Raji (cell line): Measurements from ENCODE around the gene CCDC167.

ENCODE experiments used
- POLR2A ChIP-seq: IDR thresholded peaks from 2 replicates; pipeline ENCODE4 v1.6.1; 2011; ENCODE audit warnings: low read depth, low read length, control low read depth; ENCODE audit not compliant: insufficient read depth

CCDC167 gene

GRCh38 chr6:37506479-37506878, 6.8 kb upstream of the CCDC167 start:
- TF ChIP-seq POLR2A: no peak

GRCh38 chr6:37504024-37504423, 4.3 kb upstream of the CCDC167 start:
- TF ChIP-seq POLR2A: no peak

- TF ChIP-seq POLR2A: peak; percentile 21; the same call in 1 of the 2 replicates
Measured at GRCh38 chr6:37503309-37503965, 3.7 kb upstream of the CCDC167 start.

GRCh38 chr6:37502703-37503291, 3.1 kb upstream of the CCDC167 start:
- TF ChIP-seq POLR2A: no peak

GRCh38 chr6:37501632-37502491, 2.2 kb upstream of the CCDC167 start:
- TF ChIP-seq POLR2A: no peak

- no peak for TF ChIP-seq POLR2A
Measured at GRCh38 chr6:37500294-37500608, 558 bp upstream of the CCDC167 start.

GRCh38 chr6:37496951-37497885, 2.5 kb downstream of the CCDC167 start:
- TF ChIP-seq POLR2A: no peak

- no peak for TF ChIP-seq POLR2A
Measured at GRCh38 chr6:37495244-37495934, 4.3 kb downstream of the CCDC167 start.

GRCh38 chr6:37493661-37493995, 6.1 kb downstream of the CCDC167 start:
- TF ChIP-seq POLR2A: no peak

GRCh38 chr6:37492991-37493660, 6.6 kb downstream of the CCDC167 start:
- TF ChIP-seq POLR2A: no peak

GRCh38 chr6:37492236-37492972, 7.3 kb downstream of the CCDC167 start:
- TF ChIP-seq POLR2A: no peak

GRCh38 chr6:37491830-37492208, 7.9 kb downstream of the CCDC167 start:
- no peak for TF ChIP-seq POLR2A

- no peak for TF ChIP-seq POLR2A
Measured at GRCh38 chr6:37491171-37491829, 8.4 kb downstream of the CCDC167 start.
